B cell (primary cell): ENCODE results near the gene KCNE3.

Experiments used
- CTCF ChIP-seq: fragments of 200-600 bp; IDR thresholded peaks from one replicate; pipeline ENCODE4 v1.8.0; 2022; ENCODE audit warnings: antibody characterized with exemption, mild to moderate bottlenecking
- EZH2 ChIP-seq: IDR thresholded peaks from 2 replicates; pipeline ENCODE4 v1.6.1; 2012; ENCODE audit warnings: borderline replicate concordance, low read depth, mild to moderate bottlenecking, moderate library complexity, low read length; ENCODE audit not compliant: insufficient read depth, poor library complexity, severe bottlenecking

GRCh38 chr11:74443071-74443864 lies 24.1 kb downstream of the KCNE3 start:
- no peak for TF ChIP-seq CTCF
- no peak for TF ChIP-seq EZH2
